ENCODE data around the gene EPDR1.
A peak's percentile ranks its signal among the peaks of the same experiment; 100 is the strongest.

EPDR1 gene

GRCh38 chr7:37920849-37921805 is 687 bp downstream of the EPDR1 start:
- no peak for FAIRE-seq
- TF ChIP-seq CTCF (IDR thresholded peaks at IDR 0.05; ENCODE audit: insufficient read depth, missing control alignments), result peak; percentile 35
- no peak for DNase-seq (ENCODE audit: insufficient read length, low spot score)

- TF ChIP-seq CTCF (IDR thresholded peaks at IDR 0.05; ENCODE audit: insufficient read depth, missing control alignments), result no peak
- DNase-seq (ENCODE audit: insufficient read length, low spot score) (no peak), FAIRE-seq (no peak)
These were observed 1.4 kb downstream of the EPDR1 start for GRCh38 chr7:37921876-37922275.

- DNase-seq (ENCODE audit: insufficient read length, low spot score) (no peak), FAIRE-seq (no peak)
- no peak for TF ChIP-seq CTCF (IDR thresholded peaks at IDR 0.05; ENCODE audit: insufficient read depth, missing control alignments)
These were observed 3.6 kb downstream of the EPDR1 start for GRCh38 chr7:37923996-37924395.

GRCh38 chr7:37924491-37925041 is 4.1 kb downstream of the EPDR1 start:
- FAIRE-seq (no peak), DNase-seq (ENCODE audit: insufficient read length, low spot score) (no peak)
- TF ChIP-seq CTCF (IDR thresholded peaks at IDR 0.05; ENCODE audit: insufficient read depth, missing control alignments), result no peak

- FAIRE-seq, result no peak
- no peak for TF ChIP-seq CTCF (IDR thresholded peaks at IDR 0.05; ENCODE audit: insufficient read depth, missing control alignments)
- no peak for DNase-seq (ENCODE audit: insufficient read length, low spot score)
These were observed 5.2 kb downstream of the EPDR1 start for GRCh38 chr7:37925620-37926019.

- FAIRE-seq (no peak), DNase-seq (ENCODE audit: insufficient read length, low spot score) (no peak)
- TF ChIP-seq CTCF (IDR thresholded peaks at IDR 0.05; ENCODE audit: insufficient read depth, missing control alignments), result no peak
These were observed 7.5 kb downstream of the EPDR1 start for GRCh38 chr7:37927773-37928444.
